ENCODE measurements around the gene ALDH1L1. TPM values are rescaled to one million over a fixed set of nuclear protein-coding genes. Genes with fewer than 3 reads are reported as not detected.
"Not testable (repeated sequence)": the region's sequence is repeated elsewhere in the genome, so short reads cannot be mapped to it uniquely, and the experiment has no call there.

ALDH1L1 gene
- total RNA-seq, 1 donor, result not detected

- H3K4me1 ChIP-seq (ENCODE audit: insufficient read depth, low read length), result no peaks in the 10 kb centered on the region
- no peaks in the 10 kb centered on the region for H3K9me3 ChIP-seq (ENCODE audit: low read depth, low read length)
- no peaks in the 10 kb centered on the region for H3K27me3 ChIP-seq (ENCODE audit: insufficient read depth, low read length)
These were observed 73.8 kb downstream of the ALDH1L1 start for GRCh38 chr3:126106336-126107202.

GRCh38 chr3:126105691-126106187, 74.6 kb downstream of the ALDH1L1 start:
- Histone ChIP-seq H3K4me1 (ENCODE audit: insufficient read depth, low read length) (no peaks in the 10 kb centered on the region), H3K27me3 (ENCODE audit: insufficient read depth, low read length) (no peaks in the 10 kb centered on the region), H3K9me3 (ENCODE audit: low read depth, low read length) (no peaks in the 10 kb centered on the region), H3K4me3 (ENCODE audit: low read length) (no peak overlapping the region)

More at GRCh38 chr3:126106336-126107202, 73.8 kb downstream of the ALDH1L1 start:
- no peak overlapping the region for H3K4me3 ChIP-seq (ENCODE audit: low read length)

GRCh38 chr3:126104742-126105605, 75.4 kb downstream of the ALDH1L1 start:
- Histone ChIP-seq H3K27me3 (ENCODE audit: insufficient read depth, low read length) (no peaks in the 10 kb centered on the region), H3K4me1 (ENCODE audit: insufficient read depth, low read length) (no peaks in the 10 kb centered on the region), H3K4me3 (ENCODE audit: low read length) (no peak overlapping the region), H3K9me3 (ENCODE audit: low read depth, low read length) (no peaks in the 10 kb centered on the region)

- Histone ChIP-seq H3K9me3 (ENCODE audit: low read depth, low read length) (no peaks in the 10 kb centered on the region), H3K4me1 (ENCODE audit: insufficient read depth, low read length) (no peaks in the 10 kb centered on the region), H3K27me3 (ENCODE audit: insufficient read depth, low read length) (no peaks in the 10 kb centered on the region), H3K4me3 (ENCODE audit: low read length) (no peak overlapping the region)
These were observed 76.3 kb downstream of the ALDH1L1 start for GRCh38 chr3:126104028-126104635.

GRCh38 chr3:126103121-126104027, 77.0 kb downstream of the ALDH1L1 start:
- Histone ChIP-seq H3K4me1 (ENCODE audit: insufficient read depth, low read length) (no peaks in the 10 kb centered on the region), H3K27me3 (ENCODE audit: insufficient read depth, low read length) (no peaks in the 10 kb centered on the region), H3K9me3 (ENCODE audit: low read depth, low read length) (no peaks in the 10 kb centered on the region), H3K4me3 (ENCODE audit: low read length) (no peak overlapping the region)

GRCh38 chr3:126102530-126102951, 77.8 kb downstream of the ALDH1L1 start:
- Histone ChIP-seq H3K27me3 (ENCODE audit: insufficient read depth, low read length) (no peaks in the 10 kb centered on the region), H3K4me1 (ENCODE audit: insufficient read depth, low read length) (no peaks in the 10 kb centered on the region), H3K4me3 (ENCODE audit: low read length) (no peak overlapping the region), H3K9me3 (ENCODE audit: low read depth, low read length) (no peaks in the 10 kb centered on the region)

DNA sequence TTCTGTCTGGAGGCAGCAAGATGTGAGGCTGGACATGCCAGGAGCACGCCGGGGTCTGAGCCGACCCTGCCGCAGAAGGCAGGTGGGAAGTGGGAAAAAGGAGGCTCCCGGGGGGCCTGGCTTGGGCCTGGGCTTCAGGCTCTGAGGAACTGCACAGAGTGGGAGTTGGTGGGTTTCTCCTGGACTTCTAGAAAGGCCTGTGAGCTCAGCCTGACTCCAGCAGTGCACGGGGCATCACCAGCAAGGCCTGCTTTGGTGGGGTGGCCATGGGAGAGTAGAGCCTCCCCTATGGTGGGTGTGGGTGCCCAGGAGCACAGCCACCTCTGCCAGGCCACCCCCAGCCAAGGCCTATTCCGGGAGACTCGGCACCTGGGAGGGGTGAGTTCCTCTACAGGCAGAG, 78.4 kb downstream of the ALDH1L1 start:
- Histone ChIP-seq H3K27me3 (ENCODE audit: insufficient read depth, low read length) (no peaks in the 10 kb centered on the region), H3K9me3 (ENCODE audit: low read depth, low read length) (no peaks in the 10 kb centered on the region), H3K4me3 (ENCODE audit: low read length) (no peak overlapping the region), H3K4me1 (ENCODE audit: insufficient read depth, low read length) (no peaks in the 10 kb centered on the region)

GRCh38 chr3:126101521-126101982, 78.8 kb downstream of the ALDH1L1 start:
- Histone ChIP-seq H3K4me3 (ENCODE audit: low read length) (no peak overlapping the region), H3K9me3 (ENCODE audit: low read depth, low read length) (peaks cover 4% of the 10 kb centered on the region), H3K4me1 (ENCODE audit: insufficient read depth, low read length) (no peaks in the 10 kb centered on the region), H3K27me3 (ENCODE audit: insufficient read depth, low read length) (no peaks in the 10 kb centered on the region)

GRCh38 chr3:126100634-126101301, 79.6 kb downstream of the ALDH1L1 start:
- Histone ChIP-seq H3K4me1 (ENCODE audit: insufficient read depth, low read length) (no peaks in the 10 kb centered on the region), H3K27me3 (ENCODE audit: insufficient read depth, low read length) (no peaks in the 10 kb centered on the region), H3K4me3 (ENCODE audit: low read length) (no peak overlapping the region), H3K9me3 (ENCODE audit: low read depth, low read length) (peaks cover 4% of the 10 kb centered on the region)

DNA sequence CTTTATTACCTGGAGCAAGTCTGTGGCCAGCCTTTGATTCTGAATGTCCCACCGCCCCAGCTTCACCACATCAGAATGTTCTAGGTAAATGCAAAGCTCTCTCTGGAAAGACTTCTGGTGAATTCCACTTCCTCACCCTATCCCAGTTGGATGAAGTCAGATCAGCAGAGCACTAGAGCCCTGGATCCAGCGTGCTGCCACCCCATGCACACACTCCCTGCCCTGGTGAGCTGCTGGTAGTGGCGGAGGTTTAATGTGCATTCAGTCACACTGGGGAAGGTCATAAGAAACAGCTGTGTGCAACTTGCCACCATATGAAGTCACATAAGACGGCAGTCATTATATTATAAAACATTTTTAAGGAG, 80.1 kb downstream of the ALDH1L1 start:
- Histone ChIP-seq H3K9me3 (ENCODE audit: low read depth, low read length) (peaks cover 4% of the 10 kb centered on the region), H3K27me3 (ENCODE audit: insufficient read depth, low read length) (no peaks in the 10 kb centered on the region), H3K4me1 (ENCODE audit: insufficient read depth, low read length) (no peaks in the 10 kb centered on the region), H3K4me3 (ENCODE audit: low read length) (no peak overlapping the region)

GRCh38 chr3:126098391-126098858, 82.0 kb downstream of the ALDH1L1 start:
- H3K4me3 ChIP-seq (ENCODE audit: low read length), result no peak overlapping the region
- H3K4me1 ChIP-seq (ENCODE audit: insufficient read depth, low read length), result no peaks in the 10 kb centered on the region
- H3K9me3 ChIP-seq (ENCODE audit: low read depth, low read length), result peaks cover 4% of the 10 kb centered on the region
- H3K27me3 ChIP-seq (ENCODE audit: insufficient read depth, low read length), result no peaks in the 10 kb centered on the region

DNA sequence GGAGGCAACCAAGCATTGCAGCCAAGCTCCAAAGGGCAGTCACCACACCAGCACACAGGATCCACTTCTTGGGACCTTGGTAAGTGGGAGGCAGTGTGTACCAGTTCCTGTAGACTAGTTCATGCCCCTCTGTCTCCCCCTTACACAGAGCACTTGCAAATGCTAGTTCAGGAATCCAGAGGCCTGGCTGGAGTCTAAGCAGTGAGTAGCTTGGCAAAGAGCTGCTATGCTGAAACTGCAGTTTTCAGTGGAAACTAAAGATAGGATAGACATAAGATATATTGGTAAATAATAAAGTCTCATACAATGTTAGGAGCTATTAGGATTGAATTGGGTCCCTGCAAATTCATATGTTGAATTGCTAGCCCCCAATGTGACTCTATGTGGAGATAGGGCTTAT, 82.6 kb downstream of the ALDH1L1 start:
- H3K27me3 ChIP-seq (ENCODE audit: insufficient read depth, low read length), result no peaks in the 10 kb centered on the region
- H3K4me3 ChIP-seq (ENCODE audit: low read length), result no peak overlapping the region
- H3K4me1 ChIP-seq (ENCODE audit: insufficient read depth, low read length), result no peaks in the 10 kb centered on the region
- peaks cover 4% of the 10 kb centered on the region for H3K9me3 ChIP-seq (ENCODE audit: low read depth, low read length)

- H3K4me1 ChIP-seq (ENCODE audit: insufficient read depth, low read length); H3K9me3 ChIP-seq (ENCODE audit: low read depth, low read length); H3K4me3 ChIP-seq (ENCODE audit: low read length); H3K27me3 ChIP-seq (ENCODE audit: insufficient read depth, low read length): not testable (repeated sequence)
These were observed 84.1 kb downstream of the ALDH1L1 start for GRCh38 chr3:126096274-126096673.
